Measurements from ENCODE around the gene NDUFB8.

DNA sequence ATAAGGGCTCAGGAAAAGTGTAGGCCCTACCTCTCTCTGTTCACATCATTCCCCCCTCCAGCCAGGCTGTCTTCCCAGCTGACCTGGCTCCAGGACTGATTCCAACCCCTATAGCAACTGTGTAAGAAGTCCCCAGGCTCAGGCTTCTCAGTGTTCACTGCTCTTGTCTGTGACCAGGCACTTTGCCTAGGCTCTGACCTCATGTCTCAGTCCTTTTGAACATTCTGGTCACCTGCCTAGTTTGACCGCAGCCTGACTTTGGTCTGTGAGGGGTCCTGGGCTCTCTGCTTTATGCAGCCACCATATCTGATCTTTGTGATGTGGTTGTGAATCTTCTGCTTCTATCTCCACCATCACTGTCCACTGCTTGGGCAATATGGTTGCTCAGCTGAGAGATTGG is 30.6 kb upstream of the NDUFB8 start:
- TF ChIP-seq POLR2AphosphoS5 (IDR thresholded peaks at IDR 0.05; ENCODE audit: low read depth, low read length) (no peak), TAF1 (IDR thresholded peaks at IDR 0.05; ENCODE audit: borderline replicate concordance, insufficient read depth, low read length) (no peak)
- TF ChIP-seq, protein P1, sequence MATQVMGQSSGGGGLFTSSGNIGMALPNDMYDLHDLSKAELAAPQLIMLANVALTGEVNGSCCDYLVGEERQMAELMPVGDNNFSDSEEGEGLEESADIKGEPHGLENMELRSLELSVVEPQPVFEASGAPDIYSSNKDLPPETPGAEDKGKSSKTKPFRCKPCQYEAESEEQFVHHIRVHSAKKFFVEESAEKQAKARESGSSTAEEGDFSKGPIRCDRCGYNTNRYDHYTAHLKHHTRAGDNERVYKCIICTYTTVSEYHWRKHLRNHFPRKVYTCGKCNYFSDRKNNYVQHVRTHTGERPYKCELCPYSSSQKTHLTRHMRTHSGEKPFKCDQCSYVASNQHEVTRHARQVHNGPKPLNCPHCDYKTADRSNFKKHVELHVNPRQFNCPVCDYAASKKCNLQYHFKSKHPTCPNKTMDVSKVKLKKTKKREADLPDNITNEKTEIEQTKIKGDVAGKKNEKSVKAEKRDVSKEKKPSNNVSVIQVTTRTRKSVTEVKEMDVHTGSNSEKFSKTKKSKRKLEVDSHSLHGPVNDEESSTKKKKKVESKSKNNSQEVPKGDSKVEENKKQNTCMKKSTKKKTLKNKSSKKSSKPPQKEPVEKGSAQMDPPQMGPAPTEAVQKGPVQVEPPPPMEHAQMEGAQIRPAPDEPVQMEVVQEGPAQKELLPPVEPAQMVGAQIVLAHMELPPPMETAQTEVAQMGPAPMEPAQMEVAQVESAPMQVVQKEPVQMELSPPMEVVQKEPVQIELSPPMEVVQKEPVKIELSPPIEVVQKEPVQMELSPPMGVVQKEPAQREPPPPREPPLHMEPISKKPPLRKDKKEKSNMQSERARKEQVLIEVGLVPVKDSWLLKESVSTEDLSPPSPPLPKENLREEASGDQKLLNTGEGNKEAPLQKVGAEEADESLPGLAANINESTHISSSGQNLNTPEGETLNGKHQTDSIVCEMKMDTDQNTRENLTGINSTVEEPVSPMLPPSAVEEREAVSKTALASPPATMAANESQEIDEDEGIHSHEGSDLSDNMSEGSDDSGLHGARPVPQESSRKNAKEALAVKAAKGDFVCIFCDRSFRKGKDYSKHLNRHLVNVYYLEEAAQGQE (IDR thresholded peaks at IDR 0.05; ENCODE audit: insufficient read depth in 1 of 2, low read depth in 2 of 2, low read length in 2 of 2): no peak

Data from PFSK-1 (cell line).